CD4-positive, alpha-beta T cell treated with Interleukin-15 for 1 hour (primary cell): Measurements from ENCODE around the gene SPI1.

Experiments
- DNase-seq: peaks from one replicate; pipeline ENCODE4 v3.0.0-alpha.2; 2020

SPI1 gene

DNA sequence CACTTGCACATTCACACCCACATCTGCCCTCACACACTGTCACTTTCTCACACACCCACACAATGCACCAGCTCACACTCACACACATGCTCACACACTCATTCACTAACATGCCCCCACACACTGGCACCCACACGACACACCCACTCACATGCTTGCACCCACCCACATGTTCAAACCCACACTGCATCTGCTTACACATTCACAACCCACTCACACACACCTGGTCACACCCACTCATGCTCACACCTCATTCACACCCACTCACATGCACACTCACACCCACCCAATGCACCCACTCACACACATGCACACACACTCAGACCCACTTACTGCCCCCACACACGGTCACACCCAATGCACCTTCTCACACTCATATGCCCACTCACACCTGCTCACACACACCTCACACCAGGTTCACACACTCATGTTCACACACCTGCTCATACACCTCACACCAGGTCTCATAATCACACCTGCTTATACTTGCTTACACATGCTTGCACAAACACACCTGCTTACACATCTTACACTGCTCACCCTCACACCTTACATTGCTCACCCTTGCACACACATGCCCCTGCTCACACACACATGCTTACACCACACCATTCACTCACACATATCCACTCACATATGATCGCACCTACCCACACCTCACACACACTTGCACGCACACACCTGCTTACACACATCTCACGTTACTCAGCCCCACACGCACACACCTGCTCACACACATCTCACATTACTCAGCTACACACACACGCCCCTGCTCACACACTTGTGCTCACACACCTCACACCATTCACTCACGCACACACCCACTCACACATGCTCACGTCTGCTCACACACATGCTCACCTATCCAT, 22.0 kb downstream of the SPI1 start:
- DNase-seq: no peak

DNA sequence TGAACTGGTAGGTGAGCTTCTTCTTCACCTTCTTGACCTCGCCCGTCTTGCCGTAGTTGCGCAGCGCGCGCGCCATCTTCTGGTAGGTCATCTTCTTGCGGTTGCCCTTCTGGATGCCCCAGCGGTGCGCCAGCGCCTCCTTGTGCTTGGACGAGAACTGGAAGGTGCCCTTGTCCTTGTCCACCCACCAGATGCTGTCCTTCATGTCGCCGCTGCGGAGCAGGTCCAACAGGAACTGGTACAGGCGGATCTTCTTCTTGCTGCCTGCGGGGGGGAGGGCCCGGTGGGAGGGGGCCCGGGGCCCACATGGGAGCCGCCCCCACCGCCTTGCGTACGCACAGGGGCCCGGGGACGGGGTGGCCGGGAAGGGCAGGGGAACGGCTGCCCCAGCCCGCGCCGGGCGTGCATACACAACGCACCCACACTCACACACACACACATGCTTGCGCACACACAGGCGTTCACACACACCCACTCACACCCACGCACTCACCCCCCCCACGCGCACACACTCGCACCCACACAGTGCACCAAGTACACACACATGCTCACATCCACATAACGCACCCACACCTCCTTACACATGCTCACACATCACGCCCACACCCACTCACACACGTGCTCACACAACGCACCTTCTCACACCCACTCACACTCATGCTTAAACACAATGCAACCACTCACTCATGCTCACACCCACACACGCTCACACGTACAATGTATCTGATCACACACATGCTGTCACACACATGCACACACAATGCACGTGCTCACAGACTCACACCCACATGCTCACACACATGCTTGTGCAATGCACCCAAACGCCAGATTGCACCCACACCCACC, 22.8 kb downstream of the SPI1 start:
- no peak for DNase-seq

DNA sequence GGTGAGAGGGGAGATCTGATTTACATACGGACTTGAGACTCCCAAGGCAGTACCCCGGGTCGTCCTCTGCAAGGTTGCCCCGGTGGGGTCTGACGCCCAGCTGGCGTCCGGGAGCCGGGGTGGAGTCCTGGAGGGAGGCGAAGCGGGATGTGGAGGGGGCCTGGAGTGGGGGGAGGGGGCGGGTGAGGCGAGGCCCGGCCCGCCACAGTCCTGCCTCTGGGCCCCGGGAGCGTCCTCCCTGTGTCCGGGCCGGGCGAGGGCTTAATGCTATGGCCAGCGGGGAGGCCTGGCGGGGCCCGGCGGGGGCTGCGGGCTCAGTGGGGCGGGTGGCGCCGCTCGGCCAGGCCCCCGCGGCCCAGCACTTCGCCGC, 23.4 kb downstream of the SPI1 start:
- DNase-seq: no peak

DNA sequence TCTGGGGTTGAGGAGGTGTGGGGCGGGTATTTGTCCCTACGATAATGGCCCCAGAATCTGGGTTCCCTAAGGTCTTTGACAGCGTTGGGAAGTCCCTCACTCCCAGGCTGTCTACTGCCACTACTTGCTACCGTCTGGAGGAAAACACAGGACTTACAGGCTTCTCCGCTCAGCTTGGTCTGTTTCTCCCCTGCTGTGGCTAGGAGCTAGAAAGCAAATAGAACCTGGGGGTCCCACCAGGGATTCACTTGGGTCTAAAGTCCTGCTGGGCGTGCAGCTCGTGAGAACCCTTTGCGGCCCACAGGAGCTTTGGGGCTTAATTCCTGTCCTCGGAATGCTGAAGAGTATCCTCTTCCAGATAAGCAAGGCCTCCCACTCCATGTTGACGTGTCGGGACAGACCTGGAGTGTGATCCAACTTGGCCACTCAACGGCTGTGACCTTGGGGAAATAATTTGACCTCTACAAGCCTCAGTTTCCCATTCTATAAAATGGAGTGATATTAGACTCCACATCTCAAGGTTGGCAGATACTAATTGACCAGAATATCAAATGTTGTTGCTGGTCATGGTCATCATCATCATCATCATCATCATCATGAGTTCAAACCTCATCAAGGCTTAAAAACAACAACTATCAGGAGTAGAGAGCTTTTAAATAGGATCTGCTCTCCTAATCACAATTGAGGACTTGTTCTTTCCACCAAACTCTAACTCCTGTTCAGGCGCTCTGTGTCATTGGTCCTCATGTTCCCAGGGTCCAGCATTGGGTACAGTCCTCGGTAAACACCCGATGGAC, 24.2 kb downstream of the SPI1 start:
- no peak for DNase-seq

DNA sequence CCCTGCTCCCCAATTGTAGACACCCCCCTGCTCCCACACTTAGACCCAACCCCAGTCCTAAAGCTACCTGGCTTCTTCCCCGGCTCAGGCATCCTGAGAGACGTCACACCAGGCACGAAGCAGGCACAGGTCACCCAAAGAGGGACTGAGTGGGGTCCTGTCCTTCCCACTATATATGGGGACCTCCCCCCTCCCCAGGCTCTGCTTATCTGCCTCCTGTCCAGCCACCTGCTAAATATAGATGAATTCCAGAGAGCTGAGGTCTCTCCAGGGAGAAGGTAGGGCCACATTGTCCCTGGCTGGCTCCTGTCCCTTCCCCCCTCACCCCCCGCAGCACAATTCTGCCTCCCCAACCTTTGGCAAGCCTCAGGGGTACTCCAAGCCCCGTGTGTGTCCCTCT, 25.8 kb downstream of the SPI1 start, which contains the start of gene MYBPC3:
MYBPC3 (minus strand) TSS at position 147 of the 400 bp plus-strand sequence; CDS start at position 92, 55 bp downstream.
- no peak for DNase-seq

DNA sequence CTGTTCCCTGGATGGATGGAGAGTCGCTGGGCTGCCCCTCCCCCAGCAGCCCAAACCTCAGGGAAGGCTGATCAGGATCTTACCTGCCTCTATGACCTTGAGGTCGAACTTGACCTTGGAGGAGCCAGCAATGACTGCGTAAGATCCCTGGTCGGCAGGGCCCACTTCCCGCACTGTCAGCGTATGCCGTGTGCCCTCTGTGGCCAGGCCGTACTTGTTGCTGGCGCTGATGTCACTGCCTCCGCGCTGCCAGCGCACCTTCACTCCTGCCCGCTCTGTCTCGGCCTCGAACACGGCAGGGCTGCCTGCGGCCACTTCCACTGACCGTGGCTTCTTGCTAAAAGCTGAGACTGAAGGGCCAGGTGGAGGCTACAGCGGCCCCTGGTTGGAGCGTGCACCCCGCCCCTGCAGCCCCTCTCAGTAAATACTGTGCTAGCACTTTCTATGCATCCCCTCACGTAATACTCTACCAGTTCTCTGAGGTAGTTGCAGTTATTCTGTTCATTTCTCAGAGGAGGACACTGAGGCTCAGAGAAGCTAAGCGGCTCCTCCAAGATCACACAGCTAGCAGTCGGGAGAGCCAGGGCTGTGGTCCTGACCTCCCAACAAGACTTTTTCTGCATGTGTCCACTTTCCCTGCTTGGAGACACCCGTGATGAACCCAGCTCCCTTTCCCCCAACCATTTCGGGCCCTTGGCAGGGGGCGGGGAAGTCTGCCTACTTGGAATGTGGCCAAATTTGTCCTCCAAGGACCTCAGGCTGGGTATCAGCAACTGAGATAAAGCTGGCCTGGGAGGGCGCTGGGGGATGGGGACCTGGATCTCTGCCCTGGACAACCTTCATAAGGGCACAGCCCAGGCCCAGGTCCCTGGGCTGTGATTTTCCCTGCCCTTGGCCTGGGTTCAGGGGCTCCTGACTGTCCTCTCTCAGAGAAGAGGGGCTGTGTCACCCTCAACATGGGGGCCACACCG, 26.9 kb downstream of the SPI1 start:
- no peak for DNase-seq

DNA sequence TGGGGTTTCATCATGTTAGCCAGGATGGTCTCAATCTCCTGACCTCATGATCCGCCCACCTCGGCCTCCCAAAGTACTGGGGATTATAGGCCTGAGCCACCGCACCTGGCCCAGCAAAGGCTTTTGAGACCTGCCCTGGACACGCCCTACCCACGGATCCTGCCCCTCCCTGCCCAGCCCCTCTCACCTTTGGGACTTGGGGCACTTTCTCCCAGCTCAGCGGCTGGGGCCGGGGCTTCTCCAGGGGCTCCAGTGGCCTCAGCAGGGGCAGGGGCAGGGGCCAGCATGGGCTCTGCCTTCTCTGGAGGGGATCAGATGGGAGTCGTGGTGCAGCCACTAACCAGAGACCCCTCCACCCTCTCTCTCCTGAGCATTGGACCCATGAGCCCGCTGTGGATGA, 28.0 kb downstream of the SPI1 start:
- DNase-seq: no peak

DNA sequence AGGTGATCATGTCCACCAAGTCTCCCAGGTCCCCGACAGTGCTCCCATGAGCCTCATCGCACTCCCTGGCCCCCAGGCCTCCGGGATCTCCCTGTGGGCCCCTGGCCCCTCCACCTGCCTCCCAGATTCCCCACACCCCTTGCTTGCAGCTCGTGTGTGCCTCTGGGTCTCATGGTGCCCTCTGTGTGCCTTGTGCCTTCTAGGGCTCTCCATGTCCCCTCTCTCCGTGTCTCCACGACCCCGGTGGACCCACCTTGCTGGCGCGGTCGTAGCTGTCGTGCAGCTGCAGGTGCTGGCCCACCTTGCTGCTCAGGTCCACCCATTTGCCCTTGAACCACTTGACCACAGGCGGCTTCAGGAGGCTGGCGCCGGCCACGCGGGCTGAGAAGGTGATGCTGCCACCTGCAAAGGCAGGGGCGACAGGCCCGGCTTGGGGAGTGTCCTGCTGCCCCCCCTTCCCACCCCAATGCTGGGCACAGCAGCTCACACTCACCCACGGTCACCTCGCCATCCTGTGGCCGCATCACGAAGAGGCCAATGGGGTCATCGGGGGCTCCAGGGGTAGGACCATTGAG, 28.7 kb downstream of the SPI1 start:
- DNase-seq: no peak

DNA sequence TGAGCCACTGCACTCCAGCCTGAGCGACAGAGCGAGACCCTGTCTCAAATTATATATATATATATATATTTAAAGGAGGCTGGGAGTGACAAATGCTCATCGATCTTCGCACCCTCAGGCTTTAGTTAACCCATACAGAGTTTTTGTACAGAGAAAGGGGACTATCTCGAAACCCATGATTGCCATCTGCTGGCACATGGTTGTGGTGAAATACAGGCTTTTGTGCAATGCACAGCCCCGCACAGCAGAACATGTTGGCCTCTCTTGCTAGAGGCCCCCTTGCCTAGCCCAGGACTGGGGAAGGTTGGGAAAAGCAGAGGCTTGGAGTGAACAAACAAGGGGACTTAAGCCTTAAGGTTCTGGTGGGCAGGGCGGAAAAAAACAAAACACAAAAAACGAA, 29.5 kb downstream of the SPI1 start:
- no peak for DNase-seq

DNA sequence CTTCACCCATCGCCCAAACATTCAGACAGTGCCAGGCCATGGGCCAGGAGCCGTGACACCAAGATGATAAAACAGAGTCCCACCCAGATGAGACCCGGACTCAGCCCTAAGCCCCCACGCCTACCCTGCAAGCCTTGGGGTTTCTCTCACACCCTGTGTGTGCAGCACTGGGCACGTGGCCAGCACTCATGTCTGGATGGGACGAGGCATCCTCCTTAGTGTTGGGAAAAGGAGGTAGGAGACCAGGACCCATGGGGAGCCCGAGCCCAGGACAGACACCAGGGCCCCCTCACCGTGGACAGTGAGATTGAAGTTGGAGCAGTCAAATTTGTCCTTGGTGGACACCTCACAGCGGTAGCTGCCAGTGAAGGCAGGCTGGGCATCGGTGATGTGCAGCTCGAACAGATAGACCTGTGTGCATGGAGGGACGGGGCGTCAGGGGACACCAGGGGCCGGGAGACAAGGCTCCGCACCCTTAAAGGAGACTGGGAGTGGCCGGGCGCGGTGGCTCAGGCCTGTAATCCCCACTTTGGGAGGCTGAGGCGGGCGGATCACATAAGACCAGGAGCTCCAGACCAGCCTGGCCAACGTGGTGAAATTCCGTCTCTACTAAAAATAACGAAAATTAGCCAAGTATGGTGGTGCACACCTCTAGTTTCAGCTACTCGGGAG, 30.1 kb downstream of the SPI1 start:
- DNase-seq: no peak

DNA sequence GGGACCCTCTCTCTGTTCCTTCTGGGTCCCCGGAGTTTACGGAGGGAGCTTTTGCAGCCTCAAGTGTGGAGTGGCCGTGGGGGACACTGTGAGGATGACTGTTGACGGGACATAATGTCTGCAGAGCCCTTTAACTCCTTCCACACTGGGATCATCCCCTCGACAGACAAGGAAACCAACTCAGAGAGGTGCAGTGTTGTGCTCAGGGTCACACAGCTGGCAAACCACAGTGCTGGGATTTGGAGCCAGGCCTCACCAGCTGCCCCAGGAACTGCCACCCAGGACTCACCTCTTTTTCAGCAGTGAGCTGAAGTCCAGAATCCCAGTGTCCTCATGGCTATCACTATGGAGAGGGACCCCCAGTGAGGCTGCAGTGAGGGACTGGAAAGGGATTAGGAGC, 31.2 kb downstream of the SPI1 start:
- no peak for DNase-seq

DNA sequence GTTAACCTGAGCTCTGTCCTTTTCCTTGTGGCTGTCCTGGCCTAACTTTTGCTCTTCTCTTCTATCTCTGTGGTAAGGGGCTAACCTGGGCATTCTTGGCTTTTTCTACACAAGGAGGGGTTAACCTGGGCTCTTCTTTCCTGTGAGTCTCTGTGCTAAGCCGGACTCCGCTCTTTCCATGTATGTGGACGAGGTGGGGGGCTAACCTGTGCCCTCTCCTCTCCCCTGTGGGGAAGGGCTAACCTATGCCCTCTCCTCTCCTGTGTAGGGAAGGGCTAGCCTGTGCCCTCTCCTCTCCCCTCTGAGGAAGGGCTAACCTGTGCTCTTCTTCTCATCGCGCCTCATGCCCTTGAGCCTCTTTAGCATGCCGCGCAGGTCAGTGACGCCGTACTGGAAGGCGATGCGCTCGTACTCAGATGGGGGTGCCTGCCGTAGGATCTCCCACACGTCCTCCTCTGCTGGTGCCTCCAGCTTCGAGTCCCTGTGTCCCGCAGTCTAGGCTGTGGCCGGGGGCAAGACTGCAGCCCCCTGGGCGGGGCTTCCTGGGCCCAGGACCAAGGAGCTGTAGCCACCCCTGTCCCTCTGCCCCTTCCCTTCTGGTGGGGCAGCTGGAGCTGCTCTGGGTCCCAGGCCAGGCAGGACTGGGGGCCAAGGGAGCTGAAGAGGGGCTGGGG, 32.3 kb downstream of the SPI1 start:
- DNase-seq: no peak

DNA sequence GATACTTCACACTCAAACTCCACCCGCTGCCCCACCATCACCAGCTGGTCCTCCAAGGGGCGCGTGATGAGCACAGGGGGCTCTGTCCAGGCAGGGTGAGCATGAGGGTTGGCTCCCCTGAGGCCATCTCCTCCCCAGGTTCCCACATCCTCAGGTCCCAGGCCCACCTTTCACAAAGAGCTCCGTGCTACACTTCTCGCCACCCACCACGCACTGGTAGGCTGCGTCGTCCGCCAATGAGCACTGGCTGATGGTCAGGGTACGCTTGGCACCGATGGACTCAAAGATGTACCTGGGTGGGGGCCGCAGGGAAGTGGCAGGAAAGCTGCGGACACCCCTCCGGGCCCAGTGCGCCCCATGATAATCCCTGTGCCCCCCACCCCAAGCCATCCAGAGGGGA, 35.5 kb downstream of the SPI1 start:
- no peak for DNase-seq

DNA sequence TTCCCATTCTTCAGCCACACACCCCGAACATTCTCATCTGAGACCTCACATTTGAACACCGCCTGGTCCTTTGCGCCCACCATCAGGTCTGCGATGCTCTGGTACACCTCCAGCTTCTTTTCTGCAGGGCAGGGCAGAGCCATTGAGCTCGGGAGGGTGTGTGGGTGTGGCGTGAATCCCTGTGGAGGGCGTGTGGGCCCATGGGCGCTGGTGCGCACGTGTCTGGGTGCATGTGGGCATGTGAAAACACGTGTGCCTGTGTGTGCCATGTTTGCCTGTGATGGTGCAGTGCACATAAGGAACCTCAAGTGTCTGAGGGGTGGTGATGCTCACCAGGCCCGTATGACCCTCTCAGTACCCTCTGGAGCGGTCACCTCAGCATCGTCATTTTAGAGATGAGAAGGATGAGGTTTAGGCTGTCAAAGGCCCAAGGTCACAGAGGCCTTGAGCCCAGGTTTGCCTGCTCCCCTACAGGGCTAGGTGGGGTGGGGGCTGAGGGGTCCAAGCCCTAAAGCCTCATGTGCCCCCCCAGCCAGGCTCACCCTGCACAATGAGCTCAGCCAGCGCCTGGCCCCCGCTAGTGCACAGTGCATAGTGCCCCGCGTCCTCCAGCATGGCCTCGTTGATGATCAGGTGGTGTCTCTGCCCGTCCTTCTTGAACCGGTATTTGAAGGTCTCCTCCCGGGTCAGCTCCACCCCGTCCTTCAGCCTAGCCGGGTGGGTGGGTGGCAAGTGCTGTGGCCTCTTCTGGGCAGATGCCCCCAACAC, 36.1 kb downstream of the SPI1 start:
- DNase-seq: no peak

DNA sequence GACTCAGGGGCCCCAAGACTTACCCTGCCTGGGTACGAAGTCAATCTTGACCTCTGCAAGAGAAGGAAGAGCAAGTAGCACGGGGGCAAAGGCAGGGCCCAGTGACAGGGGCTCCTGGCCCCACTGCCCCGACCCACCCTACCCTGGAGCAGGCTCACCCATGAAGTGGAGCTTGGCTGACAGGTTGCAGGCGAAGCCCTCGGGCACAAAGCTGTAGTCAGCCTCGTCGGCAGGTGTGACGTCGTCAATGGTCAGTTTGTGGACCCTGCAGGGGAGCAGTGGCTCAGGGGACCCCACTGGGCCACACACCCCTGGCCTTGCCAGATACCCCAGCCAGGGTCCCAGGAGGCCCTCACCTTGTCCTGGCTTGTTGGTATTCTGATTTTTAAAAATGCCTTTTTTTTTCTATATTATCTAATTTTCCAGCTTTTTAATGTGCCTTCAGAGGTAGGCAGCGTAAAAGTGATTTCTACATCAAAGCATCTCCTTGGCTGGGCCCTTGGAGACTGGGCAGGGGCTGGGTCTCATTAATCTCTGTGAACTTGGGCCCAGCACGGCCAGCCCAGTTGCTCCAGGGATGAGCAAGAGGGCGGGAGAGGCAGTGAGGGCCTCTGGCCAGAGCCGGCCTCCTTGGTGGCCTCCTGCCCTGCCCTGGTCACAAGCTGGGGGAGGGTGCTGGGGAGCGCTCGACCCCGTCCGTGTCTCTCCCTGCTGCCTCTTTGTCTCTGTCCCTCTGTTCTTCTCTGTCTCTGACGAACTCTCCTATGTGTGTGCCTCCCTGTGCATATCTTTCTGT, 37.2 kb downstream of the SPI1 start:
- DNase-seq: no peak

DNA sequence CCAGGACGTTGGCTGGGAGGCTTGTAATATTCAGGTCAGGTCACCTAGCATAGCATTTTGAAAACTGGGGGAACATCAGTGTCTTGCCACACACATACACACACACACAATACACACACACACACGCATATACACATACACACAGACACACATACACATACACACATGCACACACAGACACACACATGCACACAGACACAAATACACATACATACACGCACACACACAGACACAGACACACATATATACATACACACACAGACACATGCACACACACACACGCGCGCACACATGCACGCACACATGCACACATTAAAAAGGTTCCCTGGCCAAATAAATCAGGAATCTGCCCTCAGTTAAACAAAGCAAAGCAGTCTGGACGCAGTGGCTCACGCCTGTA, 38.3 kb downstream of the SPI1 start:
- DNase-seq: no peak

DNA sequence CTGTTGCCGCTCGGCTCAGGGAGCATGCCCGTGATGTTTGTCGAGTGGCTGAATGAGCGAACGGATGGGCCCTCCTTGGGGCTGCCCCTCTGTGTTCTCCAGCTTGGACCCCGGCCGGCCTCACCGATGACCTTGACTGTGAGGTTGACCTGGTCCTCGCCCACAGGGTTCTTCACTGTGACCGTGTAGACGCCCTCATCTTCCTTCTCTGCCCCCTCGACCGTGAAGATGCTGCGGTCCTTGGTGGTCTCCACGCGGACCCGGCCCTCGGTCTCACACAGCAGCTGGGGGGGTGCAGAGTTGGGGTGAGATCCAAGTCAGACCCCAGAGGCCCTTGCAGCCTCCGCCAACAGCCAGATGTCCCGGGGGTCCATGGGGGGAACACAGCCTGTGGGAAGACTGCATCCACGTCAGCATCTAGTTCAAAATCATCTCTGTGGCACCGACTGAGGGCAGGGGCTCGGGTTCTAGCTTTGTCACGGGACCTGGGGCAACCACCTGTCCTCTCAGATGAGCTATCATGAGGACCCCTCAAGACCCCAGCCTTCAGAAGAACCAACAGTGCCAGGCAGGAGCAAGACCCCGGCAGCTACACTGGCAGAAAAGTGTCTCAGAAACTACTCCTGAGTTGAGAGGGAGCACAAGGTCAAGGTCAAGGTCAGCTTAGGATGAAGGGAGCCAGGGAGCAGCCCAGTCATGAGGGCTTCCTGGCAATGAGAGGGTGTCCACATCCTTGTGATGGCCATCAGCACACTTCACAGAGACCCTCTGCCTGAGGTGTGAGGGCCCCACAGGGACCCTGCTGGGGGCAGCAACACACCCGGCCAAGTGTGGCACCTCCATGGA, 39.7 kb downstream of the SPI1 start:
- DNase-seq: no peak
